ENCODE data around the gene CACNB2. TPM values are rescaled to one million over a fixed set of nuclear protein-coding genes. Genes with fewer than 3 reads are reported as not detected.

CACNB2 gene
- total and polyA plus RNA-seq, 2 donors (not counting 3 experiments of a cell fraction or from before 2014, with no cell fraction given): not detected

- Histone ChIP-seq H3K27ac (ENCODE audit: insufficient read depth, low read depth, low read length) (no peak overlapping the region), H3K36me3 (ENCODE audit: control insufficient read depth in 2 of 2, extremely low read depth in 1 of 2, insufficient read depth in 2 of 2, low read length in 2 of 2) (no peaks in the 10 kb centered on the region), H4K20me1 (replicated peaks; ENCODE audit: control insufficient read depth, extremely low read depth, insufficient read depth, low read length) (no peaks in the 10 kb centered on the region), H3K79me2 (ENCODE audit: control insufficient read depth, insufficient read depth, low read length) (no peaks in the 10 kb centered on the region), H3K9me3 (replicated peaks; ENCODE audit: control insufficient read depth, insufficient read depth, low read length) (no peaks in the 10 kb centered on the region), H3K4me3 (replicated peaks in 1 of 3; ENCODE audit: insufficient read depth in 1 of 3, low read depth in 1 of 3, low read length in 3 of 3) (no peak overlapping the region), H2AFZ (ENCODE audit: low read depth, low read length) (no peak overlapping the region), H3K9ac (replicated peaks; ENCODE audit: extremely low read depth, insufficient read depth, low read length) (no peak overlapping the region), H3K4me2 (ENCODE audit: insufficient read depth, low read length) (no peak overlapping the region), H3K9me1 (replicated peaks; ENCODE audit: control insufficient read depth, extremely low read depth, insufficient read depth, low read length) (no peaks in the 10 kb centered on the region), H3K4me1 (ENCODE audit: control insufficient read depth, extremely low read depth, insufficient read depth, low read length) (no peaks in the 10 kb centered on the region), H3K27me3 (ENCODE audit: control insufficient read depth in 2 of 2, insufficient read depth in 2 of 2, low read length in 2 of 2) (no peaks in the 10 kb centered on the region)
- DNase-seq (ENCODE audit: low read depth, low spot score): no peak
- BruUV-seq (replicated peaks): no TSS peak
- FAIRE-seq: no peak
- ChIA-PET POLR2A (no interaction called here), CTCF (no interaction called here)
- intact Hi-C loops (cut with micrococcal nuclease) (no loop called here), dilution Hi-C loops (cut with MboI; ENCODE audit: extremely low pct_ligation_motif_present, low sequenced_read_pairs) (no loop called here)
- no peak for TF ChIP-seq CTCF (IDR thresholded peaks at IDR 0.05; ENCODE audit: extremely low read depth in 1 of 2, insufficient read depth in 1 of 2, low read depth in 1 of 2, low read length in 2 of 2)
- TF ChIP-seq GATA2 (IDR thresholded peaks at IDR 0.05; ENCODE audit: insufficient read depth, insufficient read length, low read depth, low read length): no peak
- TF ChIP-seq MAX (IDR thresholded peaks at IDR 0.05; ENCODE audit: insufficient read depth, insufficient read length): no peak
- TF ChIP-seq JUN (IDR thresholded peaks at IDR 0.05; ENCODE audit: borderline replicate concordance, insufficient read depth, insufficient read length, low read depth): no peak
- TF ChIP-seq FOS (IDR thresholded peaks at IDR 0.05; ENCODE audit: borderline replicate concordance, insufficient read depth, low read length): no peak
- no peak for TF ChIP-seq MYC (IDR thresholded peaks at IDR 0.05; ENCODE audit: low read depth, low read length)
- no peak for TF ChIP-seq POLR2A (IDR thresholded peaks at IDR 0.05; ENCODE audit: low read depth, low read length)
- TF ChIP-seq POLR2AphosphoS5 (IDR thresholded peaks at IDR 0.05; ENCODE audit: insufficient read depth, low read depth, low read length): no peak
- TF ChIP-seq EZH2 (IDR thresholded peaks at IDR 0.05; ENCODE audit: borderline replicate concordance, low read depth, low read length, severe bottlenecking): no peak
Observed at GRCh38 chr10:18571076-18571475, 430.9 kb downstream of the CACNB2 start.

Data from endothelial cell of umbilical vein (primary cell).